Epithelial cell of prostate (primary cell): Measurements from ENCODE around the gene CEP170.

Source experiments
- DNase-seq: peaks from one replicate; pipeline ENCODE4 v3.0.0-alpha.2; 2011; ENCODE audit warnings: low read depth, low spot score
- H3K27ac ChIP-seq: fragments of 450-650 bp; 2 replicates; pipeline ENCODE4 v1.5.1; 2017; ENCODE audit warnings: mild to moderate bottlenecking

Gene CEP170

GRCh38 chr1:243254927-243255790 is at the start of gene CEP170:
TSS of gene CEP170 (minus strand) at chr1:243255281. CDS start at chr1:243225280, 30,001 bp downstream.
- H3K27ac ChIP-seq = peak within 1 kb of the TSS; percentile 89
- peak; percentile 40 for DNase-seq

GRCh38 chr1:243301059-243301458 is 46.0 kb upstream of the CEP170 start:
- H3K27ac ChIP-seq = no peak overlapping the region
- no peak for DNase-seq

DNA sequence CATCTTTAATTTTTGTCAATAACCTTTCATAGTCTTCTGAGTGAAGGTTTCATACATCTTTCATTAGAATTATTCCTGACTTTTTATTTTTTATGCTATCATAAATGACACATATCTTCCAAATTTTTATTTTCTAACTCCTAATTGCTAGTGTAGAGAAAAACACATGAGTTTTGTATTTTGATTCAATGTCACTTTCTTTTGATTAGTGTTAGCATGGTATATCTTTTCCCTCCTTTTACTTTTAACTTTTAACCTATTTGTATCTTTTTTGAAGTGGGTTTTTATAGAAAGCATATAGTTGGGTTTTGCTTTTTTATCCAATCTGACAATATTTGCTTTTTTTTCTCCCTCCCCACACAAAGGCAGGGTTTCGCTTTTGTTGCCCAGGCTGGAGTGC is 44.0 kb upstream of the CEP170 start:
- no peak overlapping the region for H3K27ac ChIP-seq
- DNase-seq = no peak

- peak overlapping the region; percentile 95 for H3K27ac ChIP-seq
- DNase-seq = peak; percentile 22
These were observed 39.6 kb upstream of the CEP170 start for GRCh38 chr1:243294723-243295121.

DNA sequence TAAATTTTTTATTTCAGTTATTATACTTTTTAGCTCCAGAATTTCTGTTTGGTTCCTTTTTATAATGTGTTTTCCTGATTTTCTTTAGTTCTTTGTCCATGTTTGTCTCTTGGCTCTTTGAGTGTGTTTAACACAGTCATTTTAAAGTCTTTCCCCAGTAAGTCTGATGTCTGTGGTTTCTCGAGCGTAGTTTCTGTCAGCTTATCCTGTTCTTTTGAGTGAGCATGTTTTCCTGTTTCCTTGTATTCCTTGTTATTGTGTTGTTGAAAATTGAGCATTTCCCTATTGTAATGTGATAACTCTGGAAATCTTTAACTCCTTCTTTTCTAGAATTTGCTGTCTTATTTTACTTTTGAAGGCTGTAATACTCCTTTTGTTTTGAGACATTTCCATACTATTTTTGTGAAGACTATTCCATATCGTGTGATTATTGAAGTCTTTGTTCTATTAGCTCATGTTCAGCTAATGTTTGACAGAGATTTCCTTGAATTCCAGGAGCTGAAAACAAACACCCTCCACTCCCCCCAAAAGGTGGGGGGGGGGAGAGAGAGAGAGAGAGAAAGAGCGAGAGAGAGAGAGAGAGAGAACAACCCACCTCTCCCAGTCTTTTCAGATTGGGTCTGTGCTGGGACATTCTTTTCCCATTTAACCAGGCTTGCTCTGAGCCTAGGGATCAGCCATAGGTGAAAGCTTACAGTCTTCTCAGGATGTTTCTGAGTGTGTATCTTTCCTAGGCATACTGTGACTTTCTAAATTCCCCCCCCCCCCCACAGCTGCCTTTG is 39.1 kb upstream of the CEP170 start:
- peak overlapping the region; percentile 95 for H3K27ac ChIP-seq
- DNase-seq = no peak

DNA sequence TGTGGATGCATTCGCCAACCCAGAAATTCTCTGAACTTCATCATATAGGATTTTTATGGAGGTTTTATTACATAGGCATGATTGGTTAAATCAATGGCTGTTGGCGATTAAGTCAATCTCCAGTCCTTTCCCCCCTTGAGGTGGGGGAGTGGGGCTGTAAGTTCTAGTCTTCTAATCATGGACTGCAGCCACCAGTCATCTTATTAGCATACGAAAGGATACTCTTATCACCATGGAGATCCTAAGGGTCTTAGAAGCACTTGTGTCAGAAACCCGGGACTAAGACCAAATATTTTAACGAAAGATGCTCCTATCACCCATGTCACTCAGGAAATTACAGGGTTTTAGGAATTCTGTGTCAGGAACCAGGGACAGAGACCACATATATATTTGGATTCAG is 37.0 kb upstream of the CEP170 start:
- no peak for DNase-seq
- H3K27ac ChIP-seq = no peak overlapping the region

GRCh38 chr1:243291292-243291691 is 36.2 kb upstream of the CEP170 start:
- H3K27ac ChIP-seq = no peak overlapping the region
- no peak for DNase-seq

DNA sequence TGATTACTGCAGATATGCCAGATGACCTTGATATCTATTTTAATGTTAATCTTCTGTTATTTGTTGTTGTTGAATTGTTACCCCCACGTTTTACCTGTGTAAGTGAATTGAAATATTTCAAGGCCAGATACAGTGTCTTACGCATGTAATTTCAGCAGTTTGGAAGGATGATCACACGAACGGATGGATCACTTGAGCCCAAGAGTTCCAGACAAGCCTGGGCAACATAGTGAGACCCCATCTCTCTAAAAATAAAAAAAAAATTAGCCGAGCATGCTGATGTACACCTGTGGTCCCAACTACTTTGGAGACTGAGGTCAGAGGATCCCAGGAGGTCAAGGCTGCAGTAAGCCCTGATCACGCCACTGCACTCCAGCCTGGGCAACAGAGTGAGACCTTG is 33.0 kb upstream of the CEP170 start:
- H3K27ac ChIP-seq = peak overlapping the region; percentile 90
- no peak for DNase-seq

- peak overlapping the region; percentile 90 for H3K27ac ChIP-seq
- DNase-seq = peak; percentile 74
These were observed 32.6 kb upstream of the CEP170 start for GRCh38 chr1:243287652-243288051.

GRCh38 chr1:243287123-243287460 is 32.0 kb upstream of the CEP170 start:
- no peak for DNase-seq
- H3K27ac ChIP-seq = peak overlapping the region; percentile 90

DNA sequence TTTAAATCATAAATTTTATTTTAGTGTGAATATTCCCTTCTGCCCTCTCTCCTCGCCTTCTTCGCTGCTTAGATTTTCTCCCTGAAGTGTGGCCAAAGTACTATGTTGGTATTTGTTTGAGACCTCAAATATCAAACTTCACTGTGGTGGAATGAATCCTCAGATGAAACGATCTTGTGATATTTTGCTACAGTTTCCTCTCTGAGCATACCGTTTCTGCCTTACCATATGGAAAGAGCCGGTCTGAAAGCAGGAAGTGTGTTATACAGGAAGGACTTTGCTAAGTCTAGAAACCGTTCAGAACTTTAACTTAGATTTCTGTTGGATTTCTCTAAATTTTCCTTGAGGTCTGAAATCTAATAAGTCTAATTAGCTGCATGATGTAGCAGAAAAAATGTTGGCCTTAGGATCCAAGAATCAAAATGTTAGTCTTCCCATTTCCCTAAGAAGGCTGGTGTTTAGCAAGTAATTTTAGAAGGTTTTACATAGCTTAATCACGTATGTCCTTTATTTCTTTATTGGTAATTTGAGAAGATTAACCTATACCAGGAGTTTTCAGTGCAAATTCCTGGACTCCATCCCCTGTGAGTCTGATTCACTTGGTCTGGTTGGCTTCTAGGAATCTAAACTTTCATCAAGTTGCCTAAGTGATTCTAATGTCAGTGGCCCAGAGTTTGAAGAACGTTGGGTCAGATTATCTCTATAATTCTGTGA is 31.5 kb upstream of the CEP170 start:
- peak overlapping the region; percentile 90 for H3K27ac ChIP-seq
- DNase-seq = no peak

- DNase-seq = no peak
- H3K27ac ChIP-seq = no peak overlapping the region
These were observed 26.6 kb upstream of the CEP170 start for GRCh38 chr1:243281672-243282071.

DNA sequence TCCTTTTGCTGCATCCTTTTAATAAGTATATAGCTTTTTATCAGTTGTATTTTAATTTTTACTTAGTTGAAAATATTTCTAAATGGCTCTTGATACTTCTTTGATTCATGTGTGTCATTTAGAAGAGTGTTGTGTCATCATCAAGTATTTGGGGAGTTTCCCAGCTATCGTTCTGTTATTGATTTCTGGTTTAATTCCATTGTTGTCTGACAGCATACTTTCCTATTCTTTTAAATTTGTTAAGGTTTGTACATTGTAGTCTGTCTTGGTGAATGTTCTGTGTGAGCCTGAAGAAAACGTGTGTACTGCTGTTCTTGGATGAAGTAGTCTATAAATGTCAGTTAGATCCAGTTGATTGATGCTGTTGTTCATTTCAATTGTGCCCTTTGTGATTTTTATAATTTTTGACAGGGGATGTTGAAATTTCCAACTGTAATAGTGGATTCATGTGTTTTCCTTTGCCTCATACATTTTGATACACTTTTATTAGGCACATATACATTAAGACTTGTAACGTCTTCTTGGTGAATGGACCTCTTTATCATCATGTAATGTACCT is 25.6 kb upstream of the CEP170 start:
- H3K27ac ChIP-seq = peak overlapping the region; percentile 3
- DNase-seq = no peak

DNA sequence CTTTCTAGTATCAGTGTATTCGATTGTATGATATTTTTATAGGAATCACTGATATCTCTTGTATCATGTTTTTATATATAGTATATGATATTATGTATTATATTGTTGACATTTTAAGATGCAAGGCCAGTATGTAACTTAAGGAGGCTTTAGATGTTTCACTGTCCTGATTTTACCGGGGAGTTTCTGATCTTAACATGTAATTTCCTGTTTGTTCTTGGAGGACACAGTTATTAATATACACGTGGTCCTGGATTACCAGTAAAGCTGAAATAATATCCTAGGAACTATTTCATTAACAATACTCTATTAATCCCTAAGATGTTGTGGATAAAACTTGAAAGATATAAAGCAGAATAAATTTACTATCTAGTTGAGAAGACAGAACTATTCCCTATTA is 20.2 kb upstream of the CEP170 start:
- no peak for DNase-seq
- H3K27ac ChIP-seq = no peak overlapping the region

- DNase-seq = no peak
- no peak overlapping the region for H3K27ac ChIP-seq
These were observed 18.9 kb upstream of the CEP170 start for GRCh38 chr1:243273945-243274344.

- DNase-seq = no peak
- H3K27ac ChIP-seq = no peak overlapping the region
These were observed 18.4 kb upstream of the CEP170 start for GRCh38 chr1:243273506-243273905.

DNA sequence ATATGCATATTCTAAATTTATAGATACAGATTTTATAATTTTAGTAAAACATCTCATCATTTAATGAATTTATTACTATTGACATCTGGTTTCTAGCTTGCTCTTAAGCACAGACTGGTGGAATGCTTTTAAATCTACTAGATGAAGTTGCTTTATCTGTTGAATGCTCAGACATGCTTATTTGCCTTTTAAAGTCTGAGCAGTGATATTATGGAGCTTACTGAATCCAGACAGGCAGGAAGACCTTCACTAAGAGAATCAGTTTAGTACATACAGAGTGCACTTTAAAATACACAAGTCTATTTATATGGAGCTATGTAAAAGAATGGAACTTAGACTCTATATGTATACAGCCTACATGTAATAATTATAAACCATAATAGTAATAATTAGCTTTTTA is 17.3 kb upstream of the CEP170 start:
- no peak for DNase-seq
- no peak overlapping the region for H3K27ac ChIP-seq

- no peak for DNase-seq
- H3K27ac ChIP-seq = no peak overlapping the region
These were observed 16.9 kb upstream of the CEP170 start for GRCh38 chr1:243271996-243272395.

GRCh38 chr1:243270097-243270864 is 15.2 kb upstream of the CEP170 start:
- H3K27ac ChIP-seq = no peak overlapping the region
- DNase-seq = no peak

DNA sequence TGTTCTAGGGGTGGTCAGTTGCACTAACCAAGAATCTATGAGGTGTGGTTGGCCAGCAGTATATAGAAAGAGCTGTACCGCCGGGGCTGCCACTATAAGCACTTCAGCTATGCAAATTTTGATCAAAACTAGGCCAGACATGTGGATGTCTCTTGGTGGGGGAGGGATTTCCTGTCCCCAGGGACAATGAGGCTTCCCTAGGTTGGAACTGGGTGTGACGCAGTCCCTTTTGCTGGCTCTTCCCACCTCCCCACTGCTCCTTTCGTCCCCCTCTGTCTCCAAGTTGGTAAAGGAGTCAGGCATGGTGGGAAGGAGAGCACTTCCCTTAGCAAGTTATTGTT is 14.3 kb upstream of the CEP170 start:
- DNase-seq = no peak
- H3K27ac ChIP-seq = peak overlapping the region; percentile 91
